Vagina (tissue), 2 donors: ENCODE measurements around the gene SLC2A9.

ENCODE experiments used
- CTCF ChIP-seq, 3 experiments: fragments of 450-650 bp in 2 of 3; fragments of 200-600 bp in 1 of 3; sonication (generic) in 1 of 3; IDR thresholded peaks; one replicate each; pipeline ENCODE4 v1.5.1; 2017 to 2019; ENCODE audit warnings: antibody characterized with exemption in 3 of 3, mild to moderate bottlenecking in 2 of 3, moderate library complexity in 2 of 3
- POLR2AphosphoS5 ChIP-seq, 2 donors: sonication (generic); formaldehyde crosslinking; IDR thresholded peaks; one replicate each; pipeline ENCODE4 v1.9.0; 2017; ENCODE audit warnings: antibody characterized with exemption in 2 of 2, mild to moderate bottlenecking in 2 of 2, low read depth in 1 of 2; ENCODE audit not compliant: insufficient read depth in 1 of 2

DNA sequence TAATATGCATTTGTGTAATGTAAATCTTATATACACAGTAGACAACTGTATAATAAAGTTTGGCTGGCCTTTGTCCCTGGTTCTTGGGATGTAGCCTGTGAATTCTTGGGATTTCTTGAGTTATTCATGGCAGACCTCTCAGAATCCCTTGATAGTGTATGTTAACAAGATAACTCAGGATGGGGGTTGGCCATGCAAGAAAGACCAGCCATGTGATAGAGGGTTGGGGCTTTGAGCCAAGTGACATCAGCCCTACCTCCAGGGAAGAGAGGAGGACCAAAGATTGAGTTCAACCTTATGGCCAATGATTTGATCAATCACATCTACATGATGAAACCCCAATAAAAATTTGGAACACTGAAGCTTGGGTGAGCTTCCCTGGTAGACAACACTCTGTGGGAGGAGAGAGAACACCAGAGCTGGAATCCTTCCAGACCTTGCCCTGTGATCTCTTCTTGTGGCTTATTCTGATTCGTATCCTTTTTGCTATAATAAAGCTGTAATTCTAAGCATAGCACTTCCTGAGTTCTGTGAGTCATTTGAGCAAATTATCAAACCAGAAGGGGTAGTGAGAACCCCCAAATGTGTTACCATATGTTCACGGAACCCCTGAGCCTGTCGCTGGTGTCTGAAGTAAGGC is 11.3 kb downstream of the SLC2A9 start:
- TF ChIP-seq CTCF (IDR thresholded peaks at IDR 0.05) (no peak), POLR2AphosphoS5 (IDR thresholded peaks at IDR 0.05; ENCODE audit: insufficient read depth in 1 of 2, low read depth in 1 of 2) (no peak)
